HG03442 (cell line): ENCODE measurements around the gene ZDHHC17.
"Not testable (repeated sequence)": the region's sequence is repeated elsewhere in the genome, so short reads cannot be mapped to it uniquely, and the experiment has no call there.

Source experiments
- ATAC-seq: cut with Tn5 transposase; IDR thresholded peaks from one replicate; pipeline ENCODE4 v1.9.1; 2021; ENCODE audit warnings: mild to moderate bottlenecking, moderate library complexity; ENCODE audit not compliant: unreplicated experiment

ZDHHC17 gene, protein sequence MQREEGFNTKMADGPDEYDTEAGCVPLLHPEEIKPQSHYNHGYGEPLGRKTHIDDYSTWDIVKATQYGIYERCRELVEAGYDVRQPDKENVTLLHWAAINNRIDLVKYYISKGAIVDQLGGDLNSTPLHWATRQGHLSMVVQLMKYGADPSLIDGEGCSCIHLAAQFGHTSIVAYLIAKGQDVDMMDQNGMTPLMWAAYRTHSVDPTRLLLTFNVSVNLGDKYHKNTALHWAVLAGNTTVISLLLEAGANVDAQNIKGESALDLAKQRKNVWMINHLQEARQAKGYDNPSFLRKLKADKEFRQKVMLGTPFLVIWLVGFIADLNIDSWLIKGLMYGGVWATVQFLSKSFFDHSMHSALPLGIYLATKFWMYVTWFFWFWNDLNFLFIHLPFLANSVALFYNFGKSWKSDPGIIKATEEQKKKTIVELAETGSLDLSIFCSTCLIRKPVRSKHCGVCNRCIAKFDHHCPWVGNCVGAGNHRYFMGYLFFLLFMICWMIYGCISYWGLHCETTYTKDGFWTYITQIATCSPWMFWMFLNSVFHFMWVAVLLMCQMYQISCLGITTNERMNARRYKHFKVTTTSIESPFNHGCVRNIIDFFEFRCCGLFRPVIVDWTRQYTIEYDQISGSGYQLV

GRCh38 chr12:76763746-76764675, at the start of gene ZDHHC17:
Gene ZDHHC17, plus strand, starts transcription at chr12:76764115. Its CDS starts 122 bp downstream, at chr12:76764237.
- peak; percentile 88 for ATAC-seq

GRCh38 chr12:76714415-76714814, 49.5 kb upstream of the ZDHHC17 start:
- ATAC-seq: no peak

- ATAC-seq: no peak
Observed at GRCh38 chr12:76714861-76715260, 49.1 kb upstream of the ZDHHC17 start.

DNA sequence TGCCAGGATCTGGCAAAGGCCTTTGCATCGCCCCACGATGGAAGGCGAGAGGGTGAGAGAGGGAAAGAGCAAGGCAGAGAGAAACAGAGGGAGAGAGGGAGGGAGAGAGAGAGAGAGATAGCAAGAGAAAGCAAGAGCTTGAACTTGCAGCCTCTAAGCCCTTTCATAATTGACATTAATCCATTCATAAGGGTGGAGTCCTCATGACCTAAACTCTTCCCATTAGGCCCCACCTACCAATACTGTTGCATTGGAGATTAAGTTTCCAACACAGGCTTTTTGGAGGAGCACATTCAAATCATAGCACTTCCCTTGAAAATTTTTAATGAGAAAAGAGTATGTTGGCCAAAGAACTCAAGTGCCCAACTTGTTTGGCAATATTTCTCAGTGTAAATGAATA, 48.6 kb upstream of the ZDHHC17 start:
- ATAC-seq: no peak

GRCh38 chr12:76717314-76717713, 46.6 kb upstream of the ZDHHC17 start:
- ATAC-seq: no peak

DNA sequence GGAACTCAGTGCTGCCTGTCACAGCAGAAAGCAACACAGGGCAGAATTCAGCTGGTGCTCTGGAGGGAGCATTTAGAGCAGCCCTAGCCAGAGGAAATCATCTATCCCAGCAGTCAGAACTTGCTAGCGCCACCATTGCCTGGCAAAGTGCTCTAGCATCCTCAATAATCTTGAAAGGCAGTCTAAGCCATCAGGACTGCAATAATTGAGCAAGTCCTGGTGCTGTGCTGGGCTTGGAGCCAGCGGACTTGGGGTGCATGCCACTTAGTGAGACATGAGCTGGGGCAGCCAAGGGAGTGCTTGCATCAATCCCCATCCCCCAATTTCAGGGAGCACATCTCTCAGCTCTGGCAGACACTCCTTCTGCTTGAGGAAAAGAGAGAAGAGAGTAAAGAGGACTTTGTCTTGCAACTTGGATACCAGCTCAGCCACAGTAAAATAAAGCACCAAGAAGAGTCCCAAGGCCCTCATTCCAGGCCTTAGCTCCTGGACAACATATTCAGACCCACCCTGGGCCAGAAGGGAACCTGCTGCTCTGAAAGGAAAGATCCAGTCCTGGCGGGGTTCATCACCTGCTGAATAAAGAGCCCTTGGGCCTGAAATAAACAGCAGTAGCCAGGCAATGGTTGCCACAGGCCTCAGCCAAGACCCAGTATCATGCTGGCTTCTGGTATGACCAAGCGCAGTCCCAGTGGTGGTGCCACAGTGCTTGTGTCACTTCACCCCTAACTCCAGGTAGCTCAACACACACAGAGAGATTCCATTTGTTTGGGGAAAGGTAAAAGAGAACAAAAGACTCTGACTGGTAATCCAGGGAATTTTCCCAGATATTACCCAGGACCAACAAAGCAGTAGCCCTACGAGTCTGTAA, 44.5 kb upstream of the ZDHHC17 start:
- no peak for ATAC-seq

- ATAC-seq: no peak
Observed at GRCh38 chr12:76720068-76720467, 43.8 kb upstream of the ZDHHC17 start.

DNA sequence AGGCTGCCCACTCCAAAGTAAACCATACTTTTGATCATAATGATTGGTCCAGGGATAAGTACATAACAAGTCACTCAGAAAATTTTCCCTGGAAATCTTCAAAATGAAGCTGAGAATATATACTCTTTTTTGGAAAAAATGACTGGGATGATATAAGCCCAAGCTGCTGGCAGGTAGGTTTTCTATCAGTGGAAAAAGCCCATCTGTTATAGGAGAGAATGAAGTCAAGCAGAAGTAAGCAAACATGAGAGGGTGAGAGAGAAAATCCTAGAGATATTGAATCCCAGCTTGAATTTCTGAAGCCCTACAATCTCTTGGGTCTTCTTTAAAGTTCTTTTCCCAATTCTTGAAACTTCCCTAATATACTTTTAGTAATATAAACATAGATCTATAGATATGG, 37.3 kb upstream of the ZDHHC17 start:
- no peak for ATAC-seq

- not testable (repeated sequence) for ATAC-seq
Observed at GRCh38 chr12:76732188-76732587, 31.7 kb upstream of the ZDHHC17 start.

GRCh38 chr12:76737689-76738088, 26.2 kb upstream of the ZDHHC17 start:
- not testable (repeated sequence) for ATAC-seq

DNA sequence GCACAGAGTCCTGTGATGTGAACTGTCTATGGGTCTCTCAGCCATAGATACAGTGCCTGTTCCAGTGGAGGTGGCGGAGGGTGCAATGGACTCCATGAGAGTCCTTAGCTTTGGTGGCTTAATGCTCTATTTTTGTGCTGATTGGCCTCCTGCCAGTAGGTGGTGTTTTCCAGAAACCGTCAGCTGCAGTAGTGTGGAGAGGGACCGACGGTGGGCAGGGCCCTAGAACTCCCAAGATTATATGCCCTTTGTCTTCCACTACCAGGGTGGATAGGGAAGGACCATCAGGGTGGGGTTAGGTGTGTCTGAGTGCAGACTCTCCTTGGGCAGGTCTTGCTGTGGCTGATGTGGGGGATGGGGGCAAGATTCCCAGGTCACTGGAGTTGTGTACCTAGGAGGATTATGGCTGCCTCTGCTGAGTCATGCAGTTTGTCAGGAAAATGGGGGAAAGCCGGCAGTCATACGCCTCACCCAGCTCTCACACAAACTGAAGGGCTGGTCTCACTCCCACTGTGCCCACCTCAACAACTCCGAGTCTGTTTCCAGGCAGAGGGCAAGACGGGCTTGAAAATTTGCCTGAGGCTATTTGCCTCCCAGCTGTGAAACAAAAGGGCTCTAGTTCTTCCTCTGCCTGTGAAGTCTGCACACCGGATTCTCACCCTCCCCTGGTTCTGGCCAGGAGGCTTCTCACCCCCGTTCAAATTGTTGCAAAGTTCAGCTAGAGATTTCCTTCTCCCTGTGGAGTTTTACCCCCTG, 24.9 kb upstream of the ZDHHC17 start:
- ATAC-seq: no peak

DNA sequence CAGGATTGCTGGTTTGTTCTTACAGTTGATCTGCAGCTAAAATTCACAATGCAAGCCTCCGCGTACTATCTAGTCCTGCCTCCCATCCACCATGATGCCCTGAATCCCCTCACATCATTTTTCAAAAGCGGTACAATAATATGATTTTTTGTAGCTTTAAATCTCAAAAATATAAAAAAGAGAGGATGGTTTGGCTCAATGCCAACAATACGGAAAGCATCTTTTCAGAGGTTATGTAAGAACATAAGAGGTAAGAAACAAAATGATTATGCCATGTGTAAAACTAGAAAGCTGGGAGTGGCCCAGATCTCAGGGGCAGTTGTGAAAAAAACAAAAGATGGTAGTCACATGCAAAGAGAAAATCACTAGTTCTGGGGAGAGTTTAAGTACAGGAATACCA, 24.0 kb upstream of the ZDHHC17 start:
- ATAC-seq: no peak

- ATAC-seq: no peak
Observed at GRCh38 chr12:76740501-76740900, 23.4 kb upstream of the ZDHHC17 start.

GRCh38 chr12:76745343-76745742, 18.6 kb upstream of the ZDHHC17 start:
- no peak for ATAC-seq

DNA sequence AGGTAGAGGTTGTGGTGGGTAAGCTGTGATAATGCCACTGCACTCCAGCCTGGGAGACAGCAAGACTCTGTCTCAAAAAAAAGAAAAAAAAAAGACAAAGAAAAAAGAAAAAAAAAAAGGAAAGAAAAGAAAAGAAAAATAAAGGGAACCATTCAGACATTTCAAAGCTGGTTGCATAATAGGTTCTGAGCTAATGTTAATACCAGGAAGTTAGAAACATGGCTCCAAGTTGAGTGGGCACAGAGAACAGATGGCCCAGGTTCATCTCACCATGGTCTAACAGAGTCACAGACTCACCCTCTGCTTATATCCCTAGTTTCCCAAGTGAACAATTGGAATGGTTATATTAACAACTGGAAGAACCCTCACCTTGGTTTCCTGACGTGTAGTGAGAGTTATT, 17.4 kb upstream of the ZDHHC17 start:
- no peak for ATAC-seq

GRCh38 chr12:76747245-76747644, 16.7 kb upstream of the ZDHHC17 start:
- ATAC-seq: no peak

DNA sequence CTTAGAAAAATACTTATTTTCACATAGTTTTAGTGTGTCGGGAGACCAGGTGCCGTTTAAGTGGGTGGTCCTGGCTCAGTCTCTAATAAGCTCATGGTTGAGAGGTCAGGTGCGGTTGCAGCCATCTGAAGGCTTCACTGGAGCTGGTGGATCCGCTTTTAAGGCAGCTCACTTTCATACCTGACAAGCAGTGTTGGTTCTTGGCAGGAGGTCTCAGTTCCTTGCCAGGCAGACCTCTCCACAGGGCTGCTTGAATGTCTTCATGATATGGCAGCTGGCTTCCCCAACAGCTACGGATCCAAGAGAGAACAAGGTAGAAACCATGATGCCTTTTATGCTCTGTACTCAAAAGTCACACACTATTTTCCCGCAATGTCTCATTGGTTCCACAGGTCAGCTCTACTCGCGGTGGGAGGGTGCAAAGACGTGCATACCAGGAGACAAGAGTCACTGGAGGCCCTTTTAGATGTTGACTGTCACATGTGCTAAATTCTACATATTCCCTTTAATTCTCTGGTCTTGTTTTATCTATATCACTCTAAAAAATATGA, 8.0 kb upstream of the ZDHHC17 start:
- no peak for ATAC-seq

- no peak for ATAC-seq
Observed at GRCh38 chr12:76757694-76758093, 6.2 kb upstream of the ZDHHC17 start.

DNA sequence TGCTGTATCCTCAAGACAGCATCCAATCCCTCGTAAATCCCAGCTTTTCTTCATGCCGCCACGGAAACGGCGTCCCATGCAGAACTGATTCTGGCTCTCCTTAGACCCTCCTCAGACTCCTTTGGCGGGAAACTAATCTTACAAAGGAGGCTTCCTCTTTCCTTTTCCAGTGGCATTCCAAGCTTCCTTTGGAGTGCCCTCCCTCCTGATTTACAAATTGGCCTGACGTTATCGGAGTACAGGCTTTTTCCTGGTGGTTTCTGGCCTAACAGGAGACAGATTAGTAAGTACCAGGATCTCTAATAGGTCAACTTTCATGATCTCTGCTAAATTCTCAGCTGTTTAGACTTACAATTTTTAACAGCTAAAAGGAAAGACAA, 1.3 kb upstream of the ZDHHC17 start:
- ATAC-seq: no peak
